HepG2 (cell line): ENCODE measurements around the gene SUSD6. TPM values are rescaled to one million over a fixed set of nuclear protein-coding genes. Genes with fewer than 3 reads are reported as not detected.

Experiments used
- ARHGAP35 ChIP-seq: sonication (generic); formaldehyde crosslinking; IDR thresholded peaks from 2 replicates; pipeline ENCODE4 v1.9.0; 2022; ENCODE audit warnings: mild to moderate bottlenecking, inconsistent platforms, moderate library complexity, missing genetic modification reagents, borderline replicate concordance
- CCAR2 ChIP-seq: fragments of 200-400 bp; formaldehyde crosslinking; optimal IDR thresholded peaks from 2 replicates; pipeline ENCODE3; 2018; ENCODE audit warnings: low read depth, mild to moderate bottlenecking, low read length, moderate library complexity
- CCDC6 ChIP-seq: sonication (generic); formaldehyde crosslinking; IDR thresholded peaks from 2 replicates; pipeline ENCODE4 v1.8.1; 2022; ENCODE audit warnings: mild to moderate bottlenecking, missing genetic modification reagents, moderate library complexity
- CREBL2 ChIP-seq: sonication (generic); formaldehyde crosslinking; IDR thresholded peaks from 2 replicates; pipeline ENCODE4 v1.8.1; 2023; ENCODE audit warnings: missing genetic modification reagents, mild to moderate bottlenecking, borderline replicate concordance
- EEA1 ChIP-seq: sonication (generic); formaldehyde crosslinking; IDR thresholded peaks from 2 replicates; pipeline ENCODE4 v1.5.1; 2020; ENCODE audit warnings: mild to moderate bottlenecking, missing genetic modification reagents, borderline replicate concordance
- HOXA7 ChIP-seq: sonication (generic); formaldehyde crosslinking; IDR thresholded peaks from 2 replicates; pipeline ENCODE4 v1.8.1; 2022; ENCODE audit warnings: mild to moderate bottlenecking, missing genetic modification reagents, moderate library complexity
- KAT2B ChIP-seq: fragments of 150-350 bp; IDR thresholded peaks from 2 replicates; pipeline ENCODE4 v1.6.1; 2014; ENCODE audit warnings: low read depth, low read length, borderline replicate concordance
- KLF12 ChIP-seq: sonication (generic); formaldehyde crosslinking; IDR thresholded peaks from 2 replicates; pipeline ENCODE4 v1.4.0; 2020; ENCODE audit warnings: missing genetic modification reagents, borderline replicate concordance
- NR2F1 ChIP-seq, 2 experiments: fragments of 450-650 bp in 1 of 2; formaldehyde crosslinking in 1 of 2; IDR thresholded peaks; 2 replicates each; pipeline versions ENCODE4 v1.5.0 to v1.6.1; 2016 to 2020; ENCODE audit warnings: mild to moderate bottlenecking in 1 of 2, missing compliant biosample characterization in 1 of 2, missing genetic modification reagents in 1 of 2, moderate library complexity in 1 of 2
- PHF5A ChIP-seq: IDR thresholded peaks from one replicate; pipeline ENCODE4 v1.6.1; 2018; ENCODE audit warnings: low read depth, missing genetic modification reagents; ENCODE audit not compliant: unreplicated experiment
- RFX5 ChIP-seq: IDR thresholded peaks from 2 replicates; pipeline ENCODE4 v1.6.1; 2011; ENCODE audit warnings: low read depth, low read length, improper control_type of control experiment
- TERF1 ChIP-seq: sonication (generic); formaldehyde crosslinking; IDR thresholded peaks from 2 replicates; pipeline ENCODE4 v1.8.0; 2022; ENCODE audit warnings: mild to moderate bottlenecking, missing genetic modification reagents, moderate library complexity
- ZFX ChIP-seq: sonication (generic); formaldehyde crosslinking; IDR thresholded peaks from 2 replicates; pipeline ENCODE4 v1.4.0; 2020; ENCODE audit warnings: mild to moderate bottlenecking, low read depth, missing genetic modification reagents, moderate library complexity
- ZNF20 ChIP-seq: sonication (generic); formaldehyde crosslinking; IDR thresholded peaks from 2 replicates; pipeline ENCODE4 v1.4.0; 2020; ENCODE audit warnings: mild to moderate bottlenecking, moderate library complexity, missing genetic modification reagents
- ZNF230 ChIP-seq: sonication (generic); formaldehyde crosslinking; IDR thresholded peaks from 2 replicates; pipeline ENCODE4 v1.4.0; 2020; ENCODE audit warnings: mild to moderate bottlenecking, missing genetic modification reagents
- ZNF451 ChIP-seq: sonication (generic); formaldehyde crosslinking; IDR thresholded peaks from 2 replicates; pipeline ENCODE4 v1.5.0; 2020; ENCODE audit warnings: mild to moderate bottlenecking, missing genetic modification reagents
- ZNF562 ChIP-seq: sonication (generic); formaldehyde crosslinking; IDR thresholded peaks from 2 replicates; pipeline ENCODE4 v1.8.0; 2022; ENCODE audit warnings: missing genetic modification reagents, borderline replicate concordance
- ZNF687 ChIP-seq: sonication (generic); formaldehyde crosslinking; IDR thresholded peaks from 2 replicates; pipeline ENCODE4 v1.5.1; 2020; ENCODE audit warnings: mild to moderate bottlenecking, missing genetic modification reagents, moderate library complexity
- ZNF782 ChIP-seq: sonication (generic); formaldehyde crosslinking; IDR thresholded peaks from 2 replicates; pipeline ENCODE4 v1.4.0; 2020; ENCODE audit warnings: missing genetic modification reagents, mild to moderate bottlenecking, borderline replicate concordance
- polyA plus RNA-seq, 8 experiments: library from polyadenylated mRNA; depleted of rRNA in 3 of 8; stranded (reverse) in 7 of 8; unstranded in 1 of 8; fragments of >200 nt; fragmentation: Illumina TruSeq in 4 of 8; extraction: Trizol in 4 of 8; gene quantifications; 2 replicates each; pipeline versions ENCODE4 v1.2.1 to v1.2.3, GENCODE V29; 2011 to 2016; ENCODE audit warnings: low read depth in 4 of 8, missing spikeins in 1 of 8, mixed read lengths in 1 of 8; ENCODE audit not compliant: insufficient read depth in 1 of 8
- total RNA-seq, 5 experiments: library from RNA; depleted of rRNA; stranded (reverse); fragments of >200 nt; fragmentation: Illumina TruSeq; extraction: Trizol; gene quantifications; 2 replicates each; pipeline ENCODE4 v1.2.3, GENCODE V29; 2016; ENCODE audit warnings: low read depth in 1 of 5
- TF ChIP-seq, protein P1 (sequence below): sonication (generic); formaldehyde crosslinking; IDR thresholded peaks from 2 replicates; pipeline ENCODE4 v1.8.0; 2023; ENCODE audit warnings: mild to moderate bottlenecking, missing genetic modification reagents
- TF ChIP-seq, protein P2 (sequence below): sonication (generic); formaldehyde crosslinking; IDR thresholded peaks from 2 replicates; pipeline ENCODE4 v1.8.0; 2022; ENCODE audit warnings: missing genetic modification reagents, mild to moderate bottlenecking, inconsistent platforms, borderline replicate concordance
- TF ChIP-seq, protein P3 (sequence below): sonication (generic); formaldehyde crosslinking; IDR thresholded peaks from 2 replicates; pipeline ENCODE4 v1.5.0; 2020; ENCODE audit warnings: missing genetic modification reagents, mild to moderate bottlenecking, borderline replicate concordance

SUSD6 gene
- total and polyA plus RNA-seq, 2 of the 13 experiments (the other 11 are each of a cell fraction or from before 2014, with no cell fraction given), result 7.2 to 7.4 TPM

GRCh38 chr14:69690042-69690441 lies 78.6 kb downstream of the SUSD6 start (continued):
- TF ChIP-seq, protein P1, sequence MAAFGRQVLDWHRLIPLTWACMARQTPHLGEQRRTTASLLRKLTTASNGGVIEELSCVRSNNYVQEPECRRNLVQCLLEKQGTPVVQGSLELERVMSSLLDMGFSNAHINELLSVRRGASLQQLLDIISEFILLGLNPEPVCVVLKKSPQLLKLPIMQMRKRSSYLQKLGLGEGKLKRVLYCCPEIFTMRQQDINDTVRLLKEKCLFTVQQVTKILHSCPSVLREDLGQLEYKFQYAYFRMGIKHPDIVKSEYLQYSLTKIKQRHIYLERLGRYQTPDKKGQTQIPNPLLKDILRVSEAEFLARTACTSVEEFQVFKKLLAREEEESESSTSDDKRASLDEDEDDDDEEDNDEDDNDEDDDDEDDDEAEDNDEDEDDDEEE, result no peak
- TF ChIP-seq ZNF687 (CRISPR knock-in tag), result peak; percentile 14; the same call in 1 of the 2 replicates
- TF ChIP-seq KAT2B, result no peak
- TF ChIP-seq ZNF20 (CRISPR knock-in tag), result no peak
- TF ChIP-seq, protein P2, sequence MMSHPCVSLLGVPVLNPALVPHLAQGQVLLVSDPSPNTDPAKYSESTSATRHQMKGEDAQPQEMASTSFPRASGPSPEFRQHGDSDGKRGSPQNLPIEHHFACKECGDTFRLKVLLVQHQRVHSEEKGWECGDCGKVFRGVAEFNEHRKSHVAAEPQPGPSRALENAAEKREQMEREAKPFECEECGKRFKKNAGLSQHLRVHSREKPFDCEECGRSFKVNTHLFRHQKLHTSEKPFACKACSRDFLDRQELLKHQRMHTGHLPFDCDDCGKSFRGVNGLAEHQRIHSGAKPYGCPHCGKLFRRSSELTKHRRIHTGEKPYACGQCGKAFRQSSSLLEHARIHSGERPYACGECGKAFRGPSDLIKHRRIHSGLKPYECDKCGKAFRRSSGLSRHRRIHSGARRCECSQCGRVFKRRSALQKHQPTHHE, result no peak
- TF ChIP-seq ZNF230, result no peak
- no peak for TF ChIP-seq EEA1 (CRISPR knock-in tag)
- no peak for TF ChIP-seq ZNF451 (CRISPR knock-in tag)
- TF ChIP-seq KLF12, result no peak
- TF ChIP-seq CCAR2, result no peak
- peak in 1 of 2 experiments; percentile 56; a peak in 1 of 4 replicates for TF ChIP-seq NR2F1 (CRISPR knock-in tag; IDR thresholded peaks at IDR 0.05)
- no peak for TF ChIP-seq RFX5
- TF ChIP-seq CREBL2 (CRISPR knock-in tag), result no peak
- TF ChIP-seq ZFX (CRISPR knock-in tag), result peak; percentile 87
- TF ChIP-seq ARHGAP35 (CRISPR knock-in tag), result no peak
- TF ChIP-seq CCDC6 (CRISPR knock-in tag), result no peak
- TF ChIP-seq TERF1 (CRISPR knock-in tag), result no peak
- no peak for TF ChIP-seq ZNF562 (CRISPR knock-in tag)
- no peak for TF ChIP-seq HOXA7
- no peak for TF ChIP-seq PHF5A
- TF ChIP-seq, protein P3, sequence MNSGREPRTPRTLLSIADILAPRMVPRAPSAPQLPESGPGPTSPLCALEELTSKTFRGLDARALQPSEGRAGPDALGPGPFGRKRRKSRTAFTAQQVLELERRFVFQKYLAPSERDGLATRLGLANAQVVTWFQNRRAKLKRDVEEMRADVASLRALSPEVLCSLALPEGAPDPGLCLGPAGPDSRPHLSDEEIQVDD, result no peak
- TF ChIP-seq ZNF782 (CRISPR knock-in tag), result no peak
